Osteoblast (primary cell): ENCODE measurements around the gene TM9SF1. TPM values are rescaled to one million over a fixed set of nuclear protein-coding genes. Genes with fewer than 3 reads are reported as not detected.

Experiments
- DNase-seq: peaks from one replicate; pipeline ENCODE4 v3.0.0; 2011; ENCODE audit warnings: low spot score, mixed read lengths; ENCODE audit not compliant: insufficient read length; ENCODE audit errors: missing footprints
- H2AFZ ChIP-seq: 2 replicates; pipeline ENCODE4 v1.6.0; 2011; ENCODE audit warnings: mild to moderate bottlenecking, low read length
- H3K27ac ChIP-seq: 2 replicates; pipeline ENCODE4 v1.5.1; 2011; ENCODE audit warnings: mild to moderate bottlenecking, low read depth, low read length, moderate library complexity
- H3K27me3 ChIP-seq: 2 replicates; pipeline ENCODE4 v1.6.0; 2012; ENCODE audit warnings: mild to moderate bottlenecking, control low read depth, inconsistent platforms, low read length, moderate library complexity; ENCODE audit not compliant: insufficient read depth
- H3K36me3 ChIP-seq: 2 replicates; pipeline ENCODE4 v1.5.1; 2011; ENCODE audit warnings: mild to moderate bottlenecking, low read length, control low read depth, moderate library complexity; ENCODE audit not compliant: insufficient read depth
- H3K4me1 ChIP-seq: 2 replicates; pipeline ENCODE4 v1.5.1; 2011; ENCODE audit warnings: mild to moderate bottlenecking, low read length, control low read depth, moderate library complexity; ENCODE audit not compliant: insufficient read depth
- H3K4me2 ChIP-seq: 2 replicates; pipeline ENCODE4 v1.6.0; 2011; ENCODE audit warnings: mild to moderate bottlenecking, low read length; ENCODE audit not compliant: insufficient read depth
- H3K4me3 ChIP-seq: fragments of 200-600 bp; sonication (generic); 3 replicates; pipeline ENCODE4 v1.5.1; 2012; ENCODE audit warnings: mild to moderate bottlenecking, low read length, inconsistent platforms; ENCODE audit not compliant: insufficient read depth
- H3K79me2 ChIP-seq: 2 replicates; pipeline ENCODE4 v1.6.0; 2012; ENCODE audit warnings: mild to moderate bottlenecking, low read length, control low read depth, inconsistent platforms; ENCODE audit not compliant: insufficient read depth
- H3K9me3 ChIP-seq: 2 replicates; pipeline ENCODE4 v1.5.1; 2011; ENCODE audit warnings: low read depth, low read length, control low read depth
- H4K20me1 ChIP-seq: 2 replicates; pipeline ENCODE4 v1.6.0; 2012; ENCODE audit warnings: mild to moderate bottlenecking, low read length, control low read depth; ENCODE audit not compliant: insufficient read depth
- CTCF ChIP-seq: IDR thresholded peaks from 2 replicates; pipeline ENCODE4 v1.5.1; 2011; ENCODE audit warnings: mild to moderate bottlenecking, low read depth, low read length, moderate library complexity; ENCODE audit errors: extremely low read depth
- total RNA-seq: library from RNA; depleted of rRNA; stranded (reverse); fragments of >200 nt; gene quantifications from 2 replicates; pipeline ENCODE4 v1.2.3, GENCODE V29; 2012

Gene TM9SF1
- total RNA-seq, 1 donor = 78.2 TPM

- Histone ChIP-seq H3K79me2 (peaks cover 55% of the 10 kb centered on the region), H2AFZ (no peak overlapping the region), H4K20me1 (no peaks in the 10 kb centered on the region), H3K36me3 (peaks cover 19% of the 10 kb centered on the region), H3K9me3 (no peaks in the 10 kb centered on the region), H3K27ac (no peak overlapping the region), H3K4me2 (peak overlapping the region; percentile 97), H3K4me3 (no peak overlapping the region), H3K4me1 (peaks cover 19% of the 10 kb centered on the region), H3K27me3 (no peaks in the 10 kb centered on the region)
- DNase-seq = peak; percentile 79
- TF ChIP-seq CTCF = no peak
These were observed 1.8 kb upstream of the TM9SF1 start for GRCh38 chr14:24197056-24197450.

DNA sequence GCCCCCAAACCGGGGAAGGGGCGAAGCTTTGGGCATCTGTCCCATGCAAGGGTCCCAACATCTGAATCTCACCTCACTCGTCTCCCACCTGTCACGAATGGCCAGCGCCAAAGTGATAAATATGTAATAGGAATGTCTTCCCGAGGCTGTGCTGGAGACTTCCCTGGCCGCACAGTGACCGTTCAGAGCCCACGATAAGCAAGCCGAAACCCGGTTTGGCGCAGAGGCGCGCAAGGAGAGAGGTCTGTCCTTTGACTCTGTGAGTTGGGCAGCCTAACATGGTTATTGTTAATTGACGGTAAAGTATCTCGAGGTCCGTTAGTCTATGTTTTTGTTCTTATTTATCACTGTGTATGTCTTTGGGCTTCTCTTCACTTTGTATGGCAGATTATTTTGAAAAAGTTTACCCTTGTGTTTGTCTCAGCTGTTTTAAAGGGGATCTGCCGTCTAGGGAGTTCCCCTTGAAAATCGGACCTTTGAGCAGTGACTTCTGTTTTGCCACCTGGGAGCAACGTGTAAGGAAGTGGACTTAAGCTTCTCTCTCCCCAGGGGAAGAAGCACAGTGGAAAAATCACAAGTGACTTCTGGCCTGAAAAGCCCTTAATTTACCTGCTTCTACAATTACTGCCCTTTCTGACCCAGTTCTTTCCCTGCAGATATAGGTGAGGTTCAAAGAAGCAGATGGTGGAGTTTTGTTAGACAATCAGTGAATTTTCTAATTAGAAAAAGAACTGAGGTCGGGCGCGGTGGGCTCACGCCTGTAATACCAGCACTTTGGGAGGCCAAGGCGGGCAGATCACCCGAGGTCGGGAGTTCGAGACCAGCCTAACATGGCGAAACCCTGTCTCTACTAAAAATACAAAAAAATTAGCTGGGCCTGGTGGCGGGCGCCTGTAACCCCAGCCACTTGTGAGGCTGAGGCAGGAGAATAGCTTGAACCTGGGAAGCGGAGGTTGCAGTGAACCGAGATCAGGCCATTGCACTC is 1.1 kb upstream of the TM9SF1 start:
- Histone ChIP-seq H3K36me3 (peaks cover 15% of the 10 kb centered on the region), H3K4me3 (peak overlapping the region; percentile 96), H3K79me2 (peaks cover 59% of the 10 kb centered on the region), H3K9me3 (no peaks in the 10 kb centered on the region), H3K4me1 (peaks cover 19% of the 10 kb centered on the region), H2AFZ (peak overlapping the region; percentile 95), H3K4me2 (peak overlapping the region; percentile 97), H4K20me1 (no peaks in the 10 kb centered on the region), H3K27ac (peak overlapping the region; percentile 94), H3K27me3 (no peaks in the 10 kb centered on the region)
- TF ChIP-seq CTCF = no peak
- peak; percentile 84 for DNase-seq

- no peaks in the 10 kb centered on the region for H3K9me3 ChIP-seq
- no peaks in the 10 kb centered on the region for H4K20me1 ChIP-seq
- H3K36me3 ChIP-seq = peaks cover 18% of the 10 kb centered on the region
- peaks cover 59% of the 10 kb centered on the region for H3K79me2 ChIP-seq
- peak overlapping the region; percentile 94 for H3K27ac ChIP-seq
- no peaks in the 10 kb centered on the region for H3K27me3 ChIP-seq
- TF ChIP-seq CTCF = no peak
- H3K4me1 ChIP-seq = peaks cover 19% of the 10 kb centered on the region
- peak; percentile 89 for DNase-seq
- H2AFZ ChIP-seq = peak overlapping the region; percentile 95
- peak overlapping the region; percentile 97 for H3K4me2 ChIP-seq
- peak overlapping the region; percentile 96 for H3K4me3 ChIP-seq
These were observed 412 bp downstream of the TM9SF1 start for GRCh38 chr14:24194873-24195185.

DNA sequence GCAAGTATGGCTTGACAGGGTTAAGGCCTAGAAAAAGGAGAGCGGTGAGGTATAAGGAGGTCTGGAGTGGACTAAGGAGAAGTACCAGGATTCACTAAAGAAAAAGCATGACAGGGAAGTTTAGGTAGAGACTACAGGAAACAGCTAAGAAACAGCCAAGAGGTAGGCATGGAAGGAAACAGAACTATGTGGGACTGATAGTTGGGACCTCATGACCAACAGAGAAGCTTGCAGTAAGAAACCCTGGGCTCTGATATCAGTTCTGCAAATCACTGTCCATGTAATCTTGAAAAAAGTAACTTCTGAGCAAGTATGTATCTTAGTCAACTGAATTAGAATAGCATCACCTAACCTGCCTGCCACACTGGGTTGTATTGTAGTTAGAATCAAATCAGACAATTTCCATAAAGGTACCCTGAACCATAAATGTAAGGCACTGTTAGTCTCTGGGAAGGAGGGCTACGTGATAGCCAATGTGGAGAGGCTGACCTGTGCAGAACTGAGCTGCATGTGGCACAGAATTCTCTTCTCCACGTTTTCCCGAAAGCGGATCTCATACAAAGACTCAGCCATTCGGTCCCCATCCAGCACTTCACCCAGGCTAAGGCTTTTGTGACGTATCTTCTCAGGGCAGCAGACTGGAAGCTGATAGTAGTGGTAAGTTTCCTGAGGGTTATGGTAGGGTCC is 912 bp downstream of the TM9SF1 start:
- H3K27me3 ChIP-seq = no peaks in the 10 kb centered on the region
- peaks cover 18% of the 10 kb centered on the region for H3K36me3 ChIP-seq
- peaks cover 59% of the 10 kb centered on the region for H3K79me2 ChIP-seq
- H3K4me3 ChIP-seq = peak overlapping the region; percentile 96
- no peak for TF ChIP-seq CTCF
- peak overlapping the region; percentile 94 for H3K27ac ChIP-seq
- peak overlapping the region; percentile 97 for H3K4me2 ChIP-seq
- H4K20me1 ChIP-seq = no peaks in the 10 kb centered on the region
- H3K9me3 ChIP-seq = no peaks in the 10 kb centered on the region
- DNase-seq = peak; percentile 86
- H2AFZ ChIP-seq = no peak overlapping the region
- H3K4me1 ChIP-seq = peaks cover 19% of the 10 kb centered on the region
